ENCODE results near the gene PCSK5.

DNA sequence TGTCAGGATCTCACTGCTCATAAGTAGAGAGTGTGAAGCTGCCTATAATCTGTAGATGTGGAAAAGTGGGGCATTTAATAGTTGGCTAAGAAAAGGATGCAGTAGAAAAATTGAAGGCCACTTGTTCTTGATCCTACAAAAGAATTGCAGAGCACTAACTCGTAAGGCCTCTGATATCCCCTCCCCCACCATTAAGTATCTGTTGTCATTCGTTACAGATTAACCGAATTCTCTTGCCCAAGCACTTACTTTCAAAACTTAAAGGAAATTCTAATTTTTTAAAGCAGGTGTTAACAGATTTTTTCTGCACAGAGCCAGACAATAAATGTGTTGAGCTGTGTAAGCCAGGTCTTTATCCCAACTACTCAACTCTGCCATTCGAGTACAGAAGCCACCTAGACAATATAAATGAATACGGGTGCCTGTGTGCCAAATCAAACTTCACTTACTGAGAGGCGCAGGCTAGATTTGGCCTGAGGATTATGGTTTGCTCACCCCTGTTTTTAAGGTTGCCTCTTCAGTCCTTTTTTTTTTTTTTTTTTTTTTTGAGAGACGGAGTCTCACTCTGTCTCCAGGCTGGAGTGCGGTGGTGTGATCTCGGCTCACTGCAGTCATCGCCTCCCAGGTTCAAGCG is 268.9 kb downstream of the PCSK5 start:
- TF ChIP-seq, protein P1, sequence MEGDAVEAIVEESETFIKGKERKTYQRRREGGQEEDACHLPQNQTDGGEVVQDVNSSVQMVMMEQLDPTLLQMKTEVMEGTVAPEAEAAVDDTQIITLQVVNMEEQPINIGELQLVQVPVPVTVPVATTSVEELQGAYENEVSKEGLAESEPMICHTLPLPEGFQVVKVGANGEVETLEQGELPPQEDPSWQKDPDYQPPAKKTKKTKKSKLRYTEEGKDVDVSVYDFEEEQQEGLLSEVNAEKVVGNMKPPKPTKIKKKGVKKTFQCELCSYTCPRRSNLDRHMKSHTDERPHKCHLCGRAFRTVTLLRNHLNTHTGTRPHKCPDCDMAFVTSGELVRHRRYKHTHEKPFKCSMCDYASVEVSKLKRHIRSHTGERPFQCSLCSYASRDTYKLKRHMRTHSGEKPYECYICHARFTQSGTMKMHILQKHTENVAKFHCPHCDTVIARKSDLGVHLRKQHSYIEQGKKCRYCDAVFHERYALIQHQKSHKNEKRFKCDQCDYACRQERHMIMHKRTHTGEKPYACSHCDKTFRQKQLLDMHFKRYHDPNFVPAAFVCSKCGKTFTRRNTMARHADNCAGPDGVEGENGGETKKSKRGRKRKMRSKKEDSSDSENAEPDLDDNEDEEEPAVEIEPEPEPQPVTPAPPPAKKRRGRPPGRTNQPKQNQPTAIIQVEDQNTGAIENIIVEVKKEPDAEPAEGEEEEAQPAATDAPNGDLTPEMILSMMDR (IDR thresholded peaks at IDR 0.05; ENCODE audit: low read depth, low read length, missing input control) = no peak
- no peak for TF ChIP-seq JUND (IDR thresholded peaks at IDR 0.05)
- TF ChIP-seq EGR1 (IDR thresholded peaks at IDR 0.05; ENCODE audit: low read depth in 2 of 2) = no peak
- TF ChIP-seq YY1 (IDR thresholded peaks at IDR 0.05) = no peak
- TF ChIP-seq RAD21 (IDR thresholded peaks at IDR 0.05) = no peak
- no peak for TF ChIP-seq HNF4G (IDR thresholded peaks at IDR 0.05)
- TF ChIP-seq, protein P2, sequence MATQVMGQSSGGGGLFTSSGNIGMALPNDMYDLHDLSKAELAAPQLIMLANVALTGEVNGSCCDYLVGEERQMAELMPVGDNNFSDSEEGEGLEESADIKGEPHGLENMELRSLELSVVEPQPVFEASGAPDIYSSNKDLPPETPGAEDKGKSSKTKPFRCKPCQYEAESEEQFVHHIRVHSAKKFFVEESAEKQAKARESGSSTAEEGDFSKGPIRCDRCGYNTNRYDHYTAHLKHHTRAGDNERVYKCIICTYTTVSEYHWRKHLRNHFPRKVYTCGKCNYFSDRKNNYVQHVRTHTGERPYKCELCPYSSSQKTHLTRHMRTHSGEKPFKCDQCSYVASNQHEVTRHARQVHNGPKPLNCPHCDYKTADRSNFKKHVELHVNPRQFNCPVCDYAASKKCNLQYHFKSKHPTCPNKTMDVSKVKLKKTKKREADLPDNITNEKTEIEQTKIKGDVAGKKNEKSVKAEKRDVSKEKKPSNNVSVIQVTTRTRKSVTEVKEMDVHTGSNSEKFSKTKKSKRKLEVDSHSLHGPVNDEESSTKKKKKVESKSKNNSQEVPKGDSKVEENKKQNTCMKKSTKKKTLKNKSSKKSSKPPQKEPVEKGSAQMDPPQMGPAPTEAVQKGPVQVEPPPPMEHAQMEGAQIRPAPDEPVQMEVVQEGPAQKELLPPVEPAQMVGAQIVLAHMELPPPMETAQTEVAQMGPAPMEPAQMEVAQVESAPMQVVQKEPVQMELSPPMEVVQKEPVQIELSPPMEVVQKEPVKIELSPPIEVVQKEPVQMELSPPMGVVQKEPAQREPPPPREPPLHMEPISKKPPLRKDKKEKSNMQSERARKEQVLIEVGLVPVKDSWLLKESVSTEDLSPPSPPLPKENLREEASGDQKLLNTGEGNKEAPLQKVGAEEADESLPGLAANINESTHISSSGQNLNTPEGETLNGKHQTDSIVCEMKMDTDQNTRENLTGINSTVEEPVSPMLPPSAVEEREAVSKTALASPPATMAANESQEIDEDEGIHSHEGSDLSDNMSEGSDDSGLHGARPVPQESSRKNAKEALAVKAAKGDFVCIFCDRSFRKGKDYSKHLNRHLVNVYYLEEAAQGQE (IDR thresholded peaks at IDR 0.05) = no peak
